NB4 (cell line): ENCODE measurements around the gene SEPTIN5.

Experiments
- DNase-seq: peaks from one replicate; pipeline ENCODE4 v3.0.0; 2010; ENCODE audit warnings: low read depth
- H3K4me3 ChIP-seq: one replicate; pipeline ENCODE4 v1.5.1; 2011; ENCODE audit warnings: mild to moderate bottlenecking, low read depth, low read length, moderate library complexity
- CTCF ChIP-seq: IDR thresholded peaks from one replicate; pipeline ENCODE4 v1.5.1; 2012; ENCODE audit warnings: low read depth, low read length
- MYC ChIP-seq: IDR thresholded peaks from 2 replicates; pipeline ENCODE4 v1.6.1; 2011; ENCODE audit warnings: low read depth, low read length
- POLR2A ChIP-seq: IDR thresholded peaks from 2 replicates; pipeline ENCODE4 v1.6.1; 2011; ENCODE audit warnings: mild to moderate bottlenecking; ENCODE audit not compliant: insufficient read length; ENCODE audit errors: extremely low read depth
- TF ChIP-seq, protein P1 (sequence below): IDR thresholded peaks from 2 replicates; pipeline ENCODE4 v1.6.1; 2011; ENCODE audit warnings: low read depth, low read length

Gene SEPTIN5

GRCh38 chr22:19767427-19768341 is 53.4 kb downstream of the SEPTIN5 start:
- H3K4me3 ChIP-seq = no peak overlapping the region
- no peak for TF ChIP-seq POLR2A
- TF ChIP-seq, protein P1, sequence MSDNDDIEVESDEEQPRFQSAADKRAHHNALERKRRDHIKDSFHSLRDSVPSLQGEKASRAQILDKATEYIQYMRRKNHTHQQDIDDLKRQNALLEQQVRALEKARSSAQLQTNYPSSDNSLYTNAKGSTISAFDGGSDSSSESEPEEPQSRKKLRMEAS = no peak
- no peak for TF ChIP-seq MYC
- no peak for TF ChIP-seq CTCF
- no peak for DNase-seq

GRCh38 chr22:19769393-19769715 is 55.1 kb downstream of the SEPTIN5 start:
- DNase-seq = no peak
- no peak overlapping the region for H3K4me3 ChIP-seq
- TF ChIP-seq MYC (no peak), CTCF (no peak), POLR2A (no peak)
- TF ChIP-seq, protein P1 = no peak

GRCh38 chr22:19770349-19771220 is 56.3 kb downstream of the SEPTIN5 start:
- DNase-seq = no peak
- H3K4me3 ChIP-seq = no peak overlapping the region
- TF ChIP-seq, protein P1 = no peak
- TF ChIP-seq MYC (no peak), POLR2A (no peak)

DNA sequence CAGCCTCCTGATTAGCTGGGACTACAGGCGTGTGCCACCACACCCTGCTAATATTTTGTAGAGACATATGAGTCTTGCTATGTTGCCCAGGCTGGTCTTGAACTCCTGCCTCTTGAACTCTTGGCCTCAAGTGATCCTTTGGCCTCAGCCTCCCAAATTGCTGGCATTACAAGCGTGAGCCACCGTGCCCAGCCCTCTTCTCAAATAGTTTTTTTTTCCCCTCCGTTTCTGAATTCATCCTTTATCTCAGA is 58.0 kb downstream of the SEPTIN5 start:
- no peak overlapping the region for H3K4me3 ChIP-seq
- no peak for DNase-seq
- TF ChIP-seq POLR2A (no peak), MYC (no peak), CTCF (no peak)
- TF ChIP-seq, protein P1 = no peak
